Naive thymus-derived CD8-positive, alpha-beta T cell (primary cell): Measurements from ENCODE around the gene ATG10. TPM values are rescaled to one million over a fixed set of nuclear protein-coding genes. Genes with fewer than 3 reads are reported as not detected.
"Not testable (repeated sequence)": the region's sequence is repeated elsewhere in the genome, so short reads cannot be mapped to it uniquely, and the experiment has no call there.

Experiments used
- ATAC-seq, 2 donors: fragments of 150-1000 bp; cut with Tn5 transposase in 1 of 2; sonication (Bioruptor Pico), chemical (Tn5 transposase) in 1 of 2; 1 replicate in 1 of 2; 2 replicates in 1 of 2; pipeline ENCODE4 v1.10.0; 2021; ENCODE audit warnings: mild to moderate bottlenecking in 2 of 2, moderate library complexity in 2 of 2
- POLR2A ChIA-PET: fragments of 350-600 bp; sonication (Branson Sonifier 250); formaldehyde crosslinking; loops from one replicate; lab custom pipeline; 2021; ENCODE audit warnings: antibody characterized with exemption; lab: Charles Lee
- DNase-seq, 10 donors: peaks; one replicate each; pipeline versions ENCODE4 v3.0.0 to v3.0.0-alpha.2; 2020 to 2022
- H3K27ac Mint-ChIP-seq, 10 donors: one replicate each; pipeline ENCODE4 v1.8.0; 2020 to 2022; ENCODE audit warnings: mild to moderate bottlenecking in 10 of 10, mixed read lengths in 10 of 10, moderate library complexity in 4 of 10, inconsistent platforms in 1 of 10
- H3K27me3 Mint-ChIP-seq, 5 donors: one replicate each; pipeline ENCODE4 v1.8.0; 2021 to 2022; ENCODE audit warnings: mixed read lengths in 5 of 5
- H3K36me3 Mint-ChIP-seq, 3 donors: one replicate each; pipeline ENCODE4 v1.8.0; 2020 to 2022; ENCODE audit warnings: mixed read lengths in 3 of 3, mild to moderate bottlenecking in 2 of 3, inconsistent platforms in 1 of 3
- H3K4me1 Mint-ChIP-seq, 4 donors: one replicate each; pipeline ENCODE4 v1.8.0; 2021 to 2022; ENCODE audit warnings: mixed read lengths in 4 of 4
- H3K4me3 Mint-ChIP-seq, 10 donors: one replicate each; pipeline ENCODE4 v1.8.0; 2020 to 2022; ENCODE audit warnings: mild to moderate bottlenecking in 10 of 10, mixed read lengths in 10 of 10, moderate library complexity in 6 of 10, inconsistent platforms in 1 of 10
- H3K9me3 Mint-ChIP-seq, 9 donors: one replicate each; pipeline ENCODE4 v1.8.0; 2020 to 2022; ENCODE audit warnings: mixed read lengths in 9 of 9, mild to moderate bottlenecking in 3 of 9, inconsistent platforms in 1 of 9, moderate library complexity in 1 of 9
- polyA plus RNA-seq, 3 donors: library from polyadenylated mRNA; unstranded; fragments of 300-500 nt; fragmentation: Illumina TruSeq; gene quantifications; one replicate each; pipeline ENCODE4 v1.2.3, GENCODE V29; 2021
- total RNA-seq, 8 experiments: library from RNA in 2 of 8; stranded (reverse) in 2 of 8; gene quantifications; one replicate each; pipeline ENCODE4 v1.2.3 and lab custom pipeline; 2021 to 2026

The ATG10 gene
- total and polyA plus RNA-seq, 5 experiments from 2014 or later = 9.2 to 11.8 (median 9.8) TPM

- Mint-ChIP-seq H3K36me3 (peaks cover 7 to 52% (median 41%) of the 10 kb centered on the region in 3 donors), H3K27ac (peak overlapping the region in 1 of 10 donors; percentile 38), H3K27me3 (no peaks in the 10 kb centered on the region), H3K4me1 (peaks cover 0 to 7% (median 0%) of the 10 kb centered on the region in 4 donors), H3K9me3 (peaks cover 0 to 3% (median 0%) of the 10 kb centered on the region in 9 donors), H3K4me3 (no peak overlapping the region)
- DNase-seq (no peak), ATAC-seq (no peak)
- POLR2A ChIA-PET = no interaction called here
These were observed 14.3 kb downstream of the ATG10 start for GRCh38 chr5:81986126-81986525.

- Mint-ChIP-seq H3K27ac (peak overlapping the region in 2 of 10 donors; percentile 45 to 52), H3K36me3 (peaks cover 7 to 46% (median 41%) of the 10 kb centered on the region in 3 donors), H3K4me3 (no peak overlapping the region), H3K27me3 (no peaks in the 10 kb centered on the region), H3K9me3 (peaks cover 0 to 1% (median 0%) of the 10 kb centered on the region in 9 donors), H3K4me1 (peaks cover 0 to 5% (median 0%) of the 10 kb centered on the region in 4 donors)
- POLR2A ChIA-PET = interaction anchor here (0.7 kb wide), 1 partner anchor 12 kb away, joined by 3 read pairs; no protein-coding TSS in a partner anchor
- ATAC-seq = no peak
- DNase-seq = no peak
These were observed 17.4 kb downstream of the ATG10 start for GRCh38 chr5:81989204-81989603.

GRCh38 chr5:81994679-81995078 is 22.9 kb downstream of the ATG10 start:
- H3K27me3 Mint-ChIP-seq = no peaks in the 10 kb centered on the region
- peaks cover 36 to 59% (median 52%) of the 10 kb centered on the region in 3 donors for H3K36me3 Mint-ChIP-seq
- peaks cover 2 to 27% (median 5%) of the 10 kb centered on the region in 9 donors for H3K9me3 Mint-ChIP-seq
- no peak overlapping the region for H3K27ac Mint-ChIP-seq
- POLR2A ChIA-PET = no interaction called here
- ATAC-seq (no peak), DNase-seq (no peak)
- no peak overlapping the region for H3K4me3 Mint-ChIP-seq
- H3K4me1 Mint-ChIP-seq = peaks cover 0 to 5% (median 4%) of the 10 kb centered on the region in 4 donors

GRCh38 chr5:81995407-81995806 is 23.6 kb downstream of the ATG10 start:
- peaks cover 0 to 5% (median 3%) of the 10 kb centered on the region in 4 donors for H3K4me1 Mint-ChIP-seq
- POLR2A ChIA-PET = no interaction called here
- peaks cover 2 to 33% (median 5%) of the 10 kb centered on the region in 9 donors for H3K9me3 Mint-ChIP-seq

GRCh38 chr5:82004511-82004910 is 32.7 kb downstream of the ATG10 start:
- POLR2A ChIA-PET = no interaction called here
- Mint-ChIP-seq H3K4me3 (no peak overlapping the region), H3K36me3 (peaks cover 3 to 16% (median 8%) of the 10 kb centered on the region in 3 donors), H3K27ac (no peak overlapping the region), H3K27me3 (no peaks in the 10 kb centered on the region), H3K9me3 (peaks cover 0 to 21% (median 2%) of the 10 kb centered on the region in 9 donors), H3K4me1 (no peaks in the 10 kb centered on the region)
- ATAC-seq (no peak), DNase-seq (no peak)

More at GRCh38 chr5:81995407-81995806, 23.6 kb downstream of the ATG10 start:
- Mint-ChIP-seq H3K4me3 (no peak overlapping the region), H3K27me3 (no peaks in the 10 kb centered on the region), H3K36me3 (peaks cover 38 to 64% (median 52%) of the 10 kb centered on the region in 3 donors), H3K27ac (no peak overlapping the region)
- ATAC-seq (no peak), DNase-seq (no peak)

- H3K9me3 Mint-ChIP-seq, H3K27me3 Mint-ChIP-seq, H3K4me1 Mint-ChIP-seq, ATAC-seq, DNase-seq, H3K27ac Mint-ChIP-seq, H3K4me3 Mint-ChIP-seq, POLR2A ChIA-PET: not testable (repeated sequence)
- peaks cover 0 to 27% (median 19%) of the 10 kb centered on the region in 3 donors for H3K36me3 Mint-ChIP-seq
These were observed 38.0 kb downstream of the ATG10 start for GRCh38 chr5:82009869-82010268.

GRCh38 chr5:82010696-82011095 is 38.9 kb downstream of the ATG10 start:
- Mint-ChIP-seq H3K4me3 (no peak overlapping the region), H3K27ac (no peak overlapping the region), H3K9me3 (peaks cover 0 to 6% (median 0%) of the 10 kb centered on the region in 9 donors), H3K27me3 (no peaks in the 10 kb centered on the region), H3K4me1 (peaks cover 0 to 9% (median 0%) of the 10 kb centered on the region in 4 donors), H3K36me3 (peaks cover 0 to 34% (median 24%) of the 10 kb centered on the region in 3 donors)
- DNase-seq (no peak), ATAC-seq (no peak)
- POLR2A ChIA-PET = no interaction called here

GRCh38 chr5:82011761-82012160 is 39.9 kb downstream of the ATG10 start:
- peaks cover 0 to 12% (median 5%) of the 10 kb centered on the region in 9 donors for H3K9me3 Mint-ChIP-seq
- no peak for DNase-seq
- H3K27me3 Mint-ChIP-seq = no peaks in the 10 kb centered on the region
- POLR2A ChIA-PET = no interaction called here
- peaks cover 0 to 11% (median 0%) of the 10 kb centered on the region in 4 donors for H3K4me1 Mint-ChIP-seq
- H3K4me3 Mint-ChIP-seq = no peak overlapping the region
- ATAC-seq = no peak
- H3K36me3 Mint-ChIP-seq = peaks cover 0 to 42% (median 30%) of the 10 kb centered on the region in 3 donors
- no peak overlapping the region for H3K27ac Mint-ChIP-seq

- ATAC-seq, DNase-seq, H3K27ac Mint-ChIP-seq, H3K4me3 Mint-ChIP-seq, H3K27me3 Mint-ChIP-seq, POLR2A ChIA-PET: not testable (repeated sequence)
- peaks cover 0 to 12% (median 5%) of the 10 kb centered on the region in 9 donors for H3K9me3 Mint-ChIP-seq
- H3K4me1 Mint-ChIP-seq = peaks cover 0 to 19% (median 5%) of the 10 kb centered on the region in 4 donors
- H3K36me3 Mint-ChIP-seq = peaks cover 0 to 44% (median 38%) of the 10 kb centered on the region in 3 donors
These were observed 42.8 kb downstream of the ATG10 start for GRCh38 chr5:82014644-82015043.

GRCh38 chr5:82018462-82018861 is 46.6 kb downstream of the ATG10 start:
- Mint-ChIP-seq H3K36me3 (peaks cover 0 to 35% (median 27%) of the 10 kb centered on the region in 3 donors), H3K27me3 (no peaks in the 10 kb centered on the region), H3K27ac (peak overlapping the region in 2 of 10 donors; percentile 3 to 11), H3K9me3 (peaks cover 0 to 12% (median 5%) of the 10 kb centered on the region in 9 donors), H3K4me1 (peaks cover 0 to 15% (median 5%) of the 10 kb centered on the region in 4 donors), H3K4me3 (no peak overlapping the region)
- POLR2A ChIA-PET = no interaction called here
- ATAC-seq (no peak), DNase-seq (no peak)

GRCh38 chr5:82019342-82020138 is 47.7 kb downstream of the ATG10 start:
- Mint-ChIP-seq H3K4me3 (no peak overlapping the region), H3K9me3 (peaks cover 0 to 12% (median 5%) of the 10 kb centered on the region in 9 donors), H3K4me1 (peaks cover 0 to 16% (median 5%) of the 10 kb centered on the region in 4 donors), H3K27ac (peak overlapping the region in 2 of 10 donors; percentile 24 to 31), H3K27me3 (no peaks in the 10 kb centered on the region), H3K36me3 (peaks cover 0 to 30% (median 25%) of the 10 kb centered on the region in 3 donors)
- no peak for ATAC-seq
- no peak for DNase-seq
- POLR2A ChIA-PET = no interaction called here

GRCh38 chr5:82022499-82022898 is 50.7 kb downstream of the ATG10 start:
- ATAC-seq (no peak), DNase-seq (no peak)
- Mint-ChIP-seq H3K9me3 (no peaks in the 10 kb centered on the region), H3K4me1 (peaks cover 0 to 17% (median 5%) of the 10 kb centered on the region in 4 donors), H3K27ac (no peak overlapping the region), H3K4me3 (no peak overlapping the region), H3K27me3 (no peaks in the 10 kb centered on the region), H3K36me3 (peaks cover 0 to 10% (median 6%) of the 10 kb centered on the region in 3 donors)
- POLR2A ChIA-PET = no interaction called here

GRCh38 chr5:82023644-82024043 is 51.8 kb downstream of the ATG10 start:
- no peaks in the 10 kb centered on the region for H3K27me3 Mint-ChIP-seq
- H3K36me3 Mint-ChIP-seq = peaks cover 0 to 6% (median 5%) of the 10 kb centered on the region in 3 donors
- H3K4me1 Mint-ChIP-seq = peaks cover 0 to 9% (median 1%) of the 10 kb centered on the region in 4 donors
- H3K27ac Mint-ChIP-seq = no peak overlapping the region
- H3K9me3 Mint-ChIP-seq = no peaks in the 10 kb centered on the region
- ATAC-seq (no peak), DNase-seq (no peak)
- POLR2A ChIA-PET = no interaction called here
- H3K4me3 Mint-ChIP-seq = no peak overlapping the region
